HPDE6-E6E7 (cell line): Measurements from ENCODE around the gene NKTR.
"Not testable (repeated sequence)": the region's sequence is repeated elsewhere in the genome, so short reads cannot be mapped to it uniquely, and the experiment has no call there.

Source experiments
- DNase-seq: peaks from one replicate; pipeline ENCODE4 v3.0.0; 2011; ENCODE audit warnings: missing footprints; ENCODE audit errors: extremely low spot score

NKTR gene

DNA sequence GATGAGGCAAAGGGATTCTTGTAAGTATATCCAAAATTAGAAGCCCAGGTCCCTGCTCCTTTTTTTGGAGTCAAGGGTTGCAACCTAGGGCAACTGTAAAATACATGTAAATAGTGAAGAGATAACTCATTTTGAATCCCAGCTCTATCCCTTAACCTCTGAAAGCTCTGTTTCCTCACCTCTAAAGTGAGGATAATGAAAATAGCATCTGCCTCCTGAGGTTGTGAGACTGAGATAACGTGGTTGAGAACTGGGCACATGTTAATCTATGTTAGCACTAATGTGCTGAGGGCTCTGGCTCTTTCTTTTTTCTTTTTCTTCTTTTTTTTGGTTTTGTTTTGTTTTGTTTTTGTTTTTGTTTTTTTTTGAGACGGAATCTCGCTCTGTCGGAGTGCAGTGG is 4.8 kb upstream of the NKTR start:
- DNase-seq = no peak

DNA sequence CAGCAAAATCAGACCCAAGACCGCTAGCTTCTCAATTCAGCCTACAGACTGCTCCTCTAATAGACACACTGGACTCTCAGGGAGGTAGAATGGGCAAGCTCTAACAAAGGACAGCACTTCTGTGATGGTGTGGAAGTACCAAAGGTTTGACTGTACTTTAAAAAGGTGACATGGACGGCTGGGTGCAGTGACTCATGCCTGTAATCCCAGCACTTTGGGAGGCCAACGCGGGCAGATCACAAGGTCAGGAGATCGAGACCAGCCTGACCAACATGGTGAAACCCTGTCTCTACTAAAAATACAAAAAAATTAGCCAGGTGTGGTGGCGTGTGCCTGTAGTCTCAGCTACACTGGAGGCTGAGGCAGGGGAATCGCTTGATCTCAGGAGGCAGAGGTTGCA is 3.4 kb upstream of the NKTR start:
- not testable (repeated sequence) for DNase-seq

DNA sequence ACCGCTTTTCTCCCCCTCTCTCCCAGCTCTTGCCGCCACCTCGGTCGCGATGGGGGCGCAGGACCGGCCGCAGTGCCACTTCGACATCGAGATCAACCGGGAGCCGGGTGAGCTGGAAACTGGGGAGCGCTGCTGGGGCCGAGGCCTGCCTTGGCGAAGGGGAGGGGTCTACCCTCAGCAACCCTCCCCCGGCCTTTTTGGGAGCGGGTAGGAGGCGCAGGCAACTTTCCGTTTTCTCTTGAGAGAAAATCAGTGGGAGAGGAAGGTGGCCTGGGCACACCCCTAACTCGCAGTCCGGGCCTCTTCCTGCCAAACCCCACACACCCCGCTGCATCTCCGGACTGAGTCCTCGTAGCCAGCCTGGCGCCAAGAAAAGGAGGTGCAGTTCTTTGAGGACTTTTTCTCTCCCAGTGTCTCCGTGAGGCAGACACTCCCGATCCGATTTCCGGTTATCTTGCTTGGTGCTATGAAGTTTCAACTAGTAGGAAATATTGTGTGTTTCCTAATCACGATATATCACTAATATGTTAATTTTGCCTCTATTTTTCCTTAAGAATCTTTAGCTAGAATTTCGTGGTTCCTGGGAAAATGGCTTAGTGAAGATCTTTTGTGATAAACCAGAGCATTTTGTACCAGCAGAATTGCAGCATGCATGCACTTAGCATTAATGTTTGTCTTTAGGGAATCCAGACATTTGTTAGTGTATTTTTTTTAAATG is 631 bp downstream of the NKTR start:
- DNase-seq = no peak

DNA sequence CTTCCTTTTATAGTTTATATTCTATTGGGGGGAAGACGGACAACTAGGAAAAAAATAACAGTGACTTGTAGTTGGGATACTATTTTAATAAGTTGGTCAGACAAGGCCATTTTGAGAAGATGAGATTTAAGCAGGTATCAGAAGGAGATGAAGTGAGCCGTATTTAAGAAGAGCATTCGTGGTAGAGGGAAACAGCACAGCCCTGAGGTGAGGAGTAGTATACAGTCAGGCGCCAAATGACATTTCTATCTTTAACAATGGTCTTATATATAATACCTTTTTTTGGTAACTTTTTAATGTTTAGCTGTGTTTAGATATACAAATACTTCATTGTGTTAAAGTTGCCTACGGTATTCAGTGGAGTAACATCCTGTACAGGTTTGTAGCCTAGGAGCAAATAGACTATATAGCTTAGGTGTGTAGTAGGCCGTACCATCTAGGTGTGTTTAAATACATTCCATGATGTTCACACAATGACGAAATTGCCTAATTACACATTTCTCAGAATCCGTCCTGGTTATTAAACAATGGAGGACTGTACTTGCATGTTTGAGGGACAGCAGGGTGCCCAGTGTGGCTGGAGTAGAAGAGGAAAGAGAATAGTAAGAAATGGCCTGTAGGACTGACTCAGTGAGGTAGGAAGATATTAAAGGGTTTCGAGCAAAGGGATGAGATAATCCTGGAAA is 1.6 kb downstream of the NKTR start:
- no peak for DNase-seq

DNA sequence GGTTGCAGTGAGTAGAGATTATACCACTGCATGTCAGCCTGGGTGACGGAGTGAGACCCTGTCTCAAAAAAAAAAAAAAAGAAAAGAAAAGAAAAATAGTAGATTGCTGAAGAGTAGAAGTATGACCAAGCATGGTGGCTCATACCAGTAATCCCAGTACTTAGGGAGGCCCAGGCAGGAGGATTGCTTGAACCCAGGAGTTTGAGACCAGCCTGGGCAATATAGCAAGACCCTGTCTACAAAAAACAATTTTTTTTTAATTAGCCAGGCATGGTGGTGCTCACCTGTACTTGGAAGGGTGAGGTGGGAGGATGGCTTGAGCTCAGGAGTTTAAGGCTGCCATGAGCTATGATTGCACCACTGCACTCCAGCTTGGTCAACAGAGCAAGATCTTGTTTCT is 2.5 kb downstream of the NKTR start:
- no peak for DNase-seq

DNA sequence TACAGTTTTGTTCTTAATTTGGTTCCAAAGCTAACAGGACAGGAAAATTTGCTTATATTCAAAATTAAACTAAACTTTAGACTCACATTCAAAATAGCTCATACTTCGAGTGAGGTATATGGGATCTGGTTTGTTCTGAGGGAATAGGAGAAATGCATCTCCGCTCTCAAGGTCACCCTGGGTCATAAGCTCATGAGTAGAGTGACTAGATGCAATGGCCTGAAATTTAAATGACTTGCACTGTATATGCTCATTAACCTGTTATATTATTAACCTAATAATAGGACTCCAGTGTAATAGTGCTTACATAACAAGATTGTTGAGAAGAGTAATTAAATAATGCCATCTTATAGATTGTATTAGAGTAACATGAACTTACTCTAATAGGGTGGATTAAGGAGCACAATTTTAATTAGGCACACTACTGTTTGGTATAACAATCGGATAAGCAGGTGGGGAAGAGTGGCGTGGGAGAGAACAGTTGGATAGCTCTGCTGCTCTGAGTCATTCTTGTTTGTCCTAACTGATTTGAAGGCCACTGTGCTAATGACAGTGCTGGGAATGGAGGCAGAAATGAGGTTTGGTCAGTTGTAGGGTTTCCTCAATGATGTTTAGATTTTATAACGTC is 5.2 kb downstream of the NKTR start:
- no peak for DNase-seq

- DNase-seq = no peak
These were observed 8.1 kb downstream of the NKTR start for GRCh38 chr3:42608581-42608980.

- no peak for DNase-seq
These were observed 10.5 kb downstream of the NKTR start for GRCh38 chr3:42610976-42611375.

- DNase-seq = no peak
These were observed 11.7 kb downstream of the NKTR start for GRCh38 chr3:42612217-42612616.

DNA sequence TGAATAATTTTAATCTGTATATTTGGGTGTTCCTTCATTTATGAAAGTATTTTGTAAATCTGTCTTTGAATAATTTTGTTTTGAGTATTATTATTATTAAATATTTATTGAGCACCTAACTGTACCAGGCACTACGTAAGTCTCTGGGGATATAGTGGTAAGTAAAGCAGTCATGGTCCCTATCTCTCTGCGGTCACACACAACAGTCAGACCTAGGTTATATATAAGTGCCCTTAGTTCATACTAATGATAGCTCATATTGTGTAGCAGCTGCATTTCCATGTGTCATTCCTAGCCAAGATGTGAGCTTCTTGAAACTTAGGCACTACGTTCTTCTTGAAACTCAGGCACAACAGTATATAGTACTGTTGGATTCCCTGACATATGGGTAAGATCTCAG is 12.4 kb downstream of the NKTR start:
- DNase-seq = no peak

- DNase-seq = no peak
These were observed 13.0 kb downstream of the NKTR start for GRCh38 chr3:42613462-42613861.

GRCh38 chr3:42631620-42632019 is 31.1 kb downstream of the NKTR start:
- DNase-seq = no peak

- DNase-seq = no peak
These were observed 31.7 kb downstream of the NKTR start for GRCh38 chr3:42632146-42632545.

DNA sequence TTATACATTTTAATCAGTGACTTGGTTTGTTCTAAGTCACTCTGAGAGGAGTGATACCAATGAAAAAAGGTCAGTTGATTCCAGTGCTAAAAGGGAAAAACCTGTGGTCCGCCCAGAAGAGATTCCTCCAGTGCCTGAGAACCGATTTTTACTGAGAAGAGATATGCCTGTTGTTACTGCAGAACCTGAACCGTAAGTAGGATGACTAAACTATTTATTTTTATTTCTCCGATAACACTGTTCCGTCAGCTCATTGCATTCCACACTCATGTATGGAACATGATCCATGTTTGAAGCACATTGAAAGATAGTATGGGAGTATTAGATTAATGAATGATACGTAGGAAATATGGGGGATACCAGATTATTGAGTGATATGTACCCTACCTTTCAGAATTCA is 33.1 kb downstream of the NKTR start:
- DNase-seq = no peak

DNA sequence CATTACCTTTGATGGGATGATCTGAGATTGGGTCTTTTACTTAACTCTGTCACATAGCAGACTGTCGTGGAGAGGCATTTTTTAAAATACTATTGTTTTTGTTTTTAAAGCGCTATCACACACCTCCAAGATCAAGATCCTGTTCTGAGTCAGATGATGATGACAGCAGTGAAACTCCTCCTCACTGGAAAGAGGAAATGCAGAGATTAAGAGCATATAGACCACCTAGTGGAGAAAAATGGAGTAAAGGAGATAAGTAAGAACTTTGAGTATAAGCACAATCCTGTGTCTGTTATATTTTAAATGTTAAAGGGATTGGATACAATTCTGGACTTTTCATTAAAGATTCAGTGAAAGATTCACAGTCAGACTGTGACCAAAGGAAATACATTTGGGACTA is 34.6 kb downstream of the NKTR start:
- DNase-seq = no peak

DNA sequence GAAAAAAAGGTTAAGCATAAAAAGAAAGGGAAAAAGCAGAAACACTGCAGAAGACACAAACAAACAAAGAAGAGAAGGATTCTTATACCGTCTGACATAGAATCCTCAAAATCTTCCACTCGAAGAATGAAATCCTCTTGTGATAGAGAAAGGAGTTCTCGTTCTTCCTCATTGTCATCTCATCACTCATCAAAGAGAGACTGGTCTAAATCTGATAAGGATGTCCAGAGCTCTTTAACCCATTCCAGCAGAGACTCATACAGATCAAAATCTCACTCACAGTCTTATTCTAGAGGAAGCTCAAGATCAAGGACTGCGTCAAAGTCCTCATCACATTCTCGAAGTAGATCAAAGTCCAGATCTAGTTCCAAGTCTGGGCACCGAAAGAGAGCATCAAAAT is 36.5 kb downstream of the NKTR start:
- DNase-seq = no peak

DNA sequence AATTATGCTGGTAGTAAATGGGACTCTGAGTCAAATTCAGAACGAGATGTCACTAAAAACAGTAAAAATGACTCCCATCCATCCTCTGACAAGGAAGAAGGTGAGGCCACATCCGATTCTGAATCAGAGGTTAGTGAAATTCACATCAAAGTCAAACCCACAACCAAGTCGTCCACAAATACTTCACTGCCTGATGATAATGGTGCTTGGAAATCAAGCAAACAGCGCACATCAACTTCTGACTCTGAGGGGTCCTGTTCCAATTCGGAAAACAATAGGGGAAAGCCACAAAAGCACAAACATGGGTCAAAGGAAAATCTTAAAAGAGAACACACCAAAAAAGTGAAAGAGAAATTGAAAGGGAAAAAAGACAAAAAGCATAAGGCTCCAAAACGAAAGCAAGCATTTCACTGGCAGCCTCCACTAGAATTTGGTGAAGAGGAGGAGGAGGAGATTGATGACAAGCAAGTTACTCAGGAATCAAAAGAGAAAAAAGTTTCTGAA is 37.9 kb downstream of the NKTR start:
- no peak for DNase-seq

GRCh38 chr3:42639192-42639591 is 38.7 kb downstream of the NKTR start:
- no peak for DNase-seq

DNA sequence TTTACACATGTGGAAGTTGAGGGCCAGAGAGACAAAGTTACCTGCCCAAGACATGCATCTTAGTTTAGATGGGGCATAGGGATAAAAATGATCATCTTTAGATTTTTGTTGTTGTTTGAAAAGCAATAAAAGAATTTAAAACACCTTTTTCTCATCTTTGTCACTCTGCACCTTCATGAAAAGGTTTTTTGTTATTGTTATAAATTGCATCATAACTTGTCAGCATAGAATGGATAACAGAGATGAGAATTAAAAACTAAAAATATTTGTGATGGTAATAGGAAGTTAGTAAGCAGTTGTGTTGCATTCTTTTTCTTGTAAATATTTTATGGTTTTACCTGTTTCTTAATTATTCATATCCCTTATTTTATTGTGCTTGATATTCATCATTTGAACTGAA is 39.6 kb downstream of the NKTR start:
- no peak for DNase-seq

DNA sequence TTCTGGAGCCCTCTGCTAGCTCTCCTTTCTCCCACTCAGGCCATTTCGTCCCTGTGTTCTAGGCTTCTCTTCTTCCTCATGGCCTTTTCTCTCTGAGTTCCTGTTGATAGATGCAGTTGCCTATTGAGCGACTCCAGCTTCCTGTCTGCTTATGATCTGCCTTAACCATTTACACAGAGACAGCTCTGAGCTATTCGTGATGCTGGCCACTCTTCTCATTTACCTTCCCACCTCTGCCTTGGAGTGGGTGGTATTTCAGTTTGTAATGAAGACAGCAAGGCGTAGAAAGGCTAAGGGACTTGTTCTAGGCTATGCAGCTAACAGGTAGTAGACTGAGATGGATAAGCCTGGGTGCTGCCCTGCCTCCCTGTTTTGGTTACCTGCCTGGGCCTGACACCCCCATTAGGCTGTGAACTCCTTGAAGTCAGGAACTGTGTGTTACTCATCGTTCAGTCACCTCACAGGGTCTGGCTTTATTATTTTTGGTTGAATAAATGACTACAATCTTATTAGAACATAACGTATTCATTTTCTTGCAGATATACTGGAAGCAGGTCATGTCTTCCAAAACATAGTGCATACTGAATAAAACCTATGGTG is 40.4 kb downstream of the NKTR start:
- DNase-seq = no peak

GRCh38 chr3:42647821-42648459 is 47.5 kb downstream of the NKTR start:
- DNase-seq = no peak

DNA sequence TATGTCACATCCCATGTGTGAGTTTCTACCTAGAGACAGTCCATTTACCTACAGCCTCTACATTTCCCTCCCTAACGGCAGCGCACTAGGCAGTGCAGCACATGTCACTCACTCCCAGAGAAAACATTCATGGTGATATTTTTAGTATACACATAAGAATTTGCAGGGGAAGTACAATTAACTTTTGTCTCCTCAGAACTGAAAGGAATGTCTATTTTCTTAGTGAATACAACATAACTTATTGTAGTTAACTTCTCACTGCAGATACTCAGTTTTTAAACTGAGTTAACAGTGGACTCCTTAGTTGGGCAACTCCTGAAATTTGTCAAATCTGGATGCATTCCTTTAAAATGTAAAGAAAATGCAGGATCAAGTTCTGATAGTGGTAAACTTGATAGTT is 48.5 kb downstream of the NKTR start:
- no peak for DNase-seq
